GM12873 (cell line): ENCODE data around the gene PLCB1.

Experiments used
- TF ChIP-seq, protein P1 (sequence below): IDR thresholded peaks from 2 replicates; pipeline ENCODE4 v1.5.1; 2012; ENCODE audit warnings: low read depth, mild to moderate bottlenecking, moderate library complexity, low read length, control low read depth; ENCODE audit not compliant: insufficient read depth; ENCODE audit errors: missing control alignments

Gene PLCB1

DNA sequence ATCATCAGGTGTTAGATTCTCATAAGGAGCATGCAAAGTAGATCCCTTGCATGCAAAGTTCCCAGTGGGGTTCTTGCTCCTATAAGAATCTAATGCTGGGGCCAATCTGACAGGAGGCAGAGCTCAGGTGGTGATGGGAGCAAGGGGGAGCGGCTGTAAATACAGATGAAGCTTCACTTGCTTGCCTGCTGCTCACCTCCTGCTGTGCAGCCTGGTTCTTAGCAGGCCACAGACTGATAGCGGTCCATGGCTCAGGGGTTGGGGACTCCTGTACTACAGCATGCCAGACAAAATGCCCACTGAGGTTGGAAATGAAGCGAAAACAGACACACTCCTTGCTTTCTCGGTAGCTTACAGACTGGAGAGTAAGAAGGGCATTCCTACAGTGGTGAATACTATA, 386.8 kb downstream of the PLCB1 start:
- TF ChIP-seq, protein P1, sequence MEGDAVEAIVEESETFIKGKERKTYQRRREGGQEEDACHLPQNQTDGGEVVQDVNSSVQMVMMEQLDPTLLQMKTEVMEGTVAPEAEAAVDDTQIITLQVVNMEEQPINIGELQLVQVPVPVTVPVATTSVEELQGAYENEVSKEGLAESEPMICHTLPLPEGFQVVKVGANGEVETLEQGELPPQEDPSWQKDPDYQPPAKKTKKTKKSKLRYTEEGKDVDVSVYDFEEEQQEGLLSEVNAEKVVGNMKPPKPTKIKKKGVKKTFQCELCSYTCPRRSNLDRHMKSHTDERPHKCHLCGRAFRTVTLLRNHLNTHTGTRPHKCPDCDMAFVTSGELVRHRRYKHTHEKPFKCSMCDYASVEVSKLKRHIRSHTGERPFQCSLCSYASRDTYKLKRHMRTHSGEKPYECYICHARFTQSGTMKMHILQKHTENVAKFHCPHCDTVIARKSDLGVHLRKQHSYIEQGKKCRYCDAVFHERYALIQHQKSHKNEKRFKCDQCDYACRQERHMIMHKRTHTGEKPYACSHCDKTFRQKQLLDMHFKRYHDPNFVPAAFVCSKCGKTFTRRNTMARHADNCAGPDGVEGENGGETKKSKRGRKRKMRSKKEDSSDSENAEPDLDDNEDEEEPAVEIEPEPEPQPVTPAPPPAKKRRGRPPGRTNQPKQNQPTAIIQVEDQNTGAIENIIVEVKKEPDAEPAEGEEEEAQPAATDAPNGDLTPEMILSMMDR = no peak

DNA sequence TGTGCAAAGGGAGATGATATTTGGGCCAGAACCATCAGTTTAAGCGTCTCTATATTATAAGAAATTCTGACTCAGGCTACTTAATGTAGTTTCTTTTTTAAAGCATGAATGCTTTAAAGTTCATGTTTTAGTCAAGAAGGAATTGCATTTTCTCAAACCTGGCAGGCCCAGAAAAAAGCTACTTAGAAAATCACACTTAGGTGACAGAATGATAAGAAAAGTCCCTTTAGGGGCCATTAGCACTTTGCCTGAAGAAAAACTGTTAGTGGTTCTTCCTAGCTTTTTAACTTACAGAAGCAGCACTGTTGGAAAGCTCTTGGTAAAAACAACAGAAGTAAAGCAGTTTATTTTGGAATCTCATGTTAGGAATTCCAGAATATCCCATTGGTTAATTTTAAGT, 387.8 kb downstream of the PLCB1 start:
- TF ChIP-seq, protein P1 = no peak

DNA sequence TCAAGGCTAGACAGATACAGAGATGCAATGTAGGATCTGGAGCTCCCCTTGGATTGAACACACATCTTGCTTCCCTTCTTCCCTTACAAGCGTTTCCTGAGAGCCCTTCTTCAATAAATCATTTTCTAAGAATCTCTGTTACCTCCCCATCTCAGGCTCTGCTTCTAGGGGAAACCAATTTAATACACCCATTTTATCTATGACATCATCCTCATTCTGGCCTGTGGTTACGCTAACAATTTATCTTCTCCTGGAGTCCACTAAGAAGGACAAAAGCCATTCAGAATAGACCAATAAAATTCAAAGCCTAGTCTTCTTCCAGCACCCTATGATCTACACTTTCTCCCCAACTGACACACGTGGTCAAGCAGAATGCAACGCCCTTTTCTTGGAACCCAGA, 390.1 kb downstream of the PLCB1 start:
- TF ChIP-seq, protein P1 = no peak

DNA sequence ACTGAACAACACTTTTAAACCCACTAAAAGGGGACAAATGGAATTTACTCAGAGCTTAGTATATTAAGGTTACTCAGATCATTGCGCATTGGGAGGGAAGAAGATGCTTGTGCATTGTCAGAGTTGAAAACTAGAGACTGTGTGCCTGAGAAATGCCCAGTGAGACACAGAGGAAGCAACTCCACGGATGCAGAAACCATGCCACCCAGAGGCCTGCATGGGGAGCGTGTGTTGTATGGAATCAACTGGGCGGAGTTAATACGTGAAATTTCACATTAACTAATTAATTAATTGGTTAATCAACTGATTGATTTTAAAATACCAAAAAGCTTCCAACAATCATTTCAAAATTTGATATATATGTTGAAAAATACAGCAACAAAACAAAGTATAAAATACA, 391.6 kb downstream of the PLCB1 start:
- TF ChIP-seq, protein P1 = no peak

DNA sequence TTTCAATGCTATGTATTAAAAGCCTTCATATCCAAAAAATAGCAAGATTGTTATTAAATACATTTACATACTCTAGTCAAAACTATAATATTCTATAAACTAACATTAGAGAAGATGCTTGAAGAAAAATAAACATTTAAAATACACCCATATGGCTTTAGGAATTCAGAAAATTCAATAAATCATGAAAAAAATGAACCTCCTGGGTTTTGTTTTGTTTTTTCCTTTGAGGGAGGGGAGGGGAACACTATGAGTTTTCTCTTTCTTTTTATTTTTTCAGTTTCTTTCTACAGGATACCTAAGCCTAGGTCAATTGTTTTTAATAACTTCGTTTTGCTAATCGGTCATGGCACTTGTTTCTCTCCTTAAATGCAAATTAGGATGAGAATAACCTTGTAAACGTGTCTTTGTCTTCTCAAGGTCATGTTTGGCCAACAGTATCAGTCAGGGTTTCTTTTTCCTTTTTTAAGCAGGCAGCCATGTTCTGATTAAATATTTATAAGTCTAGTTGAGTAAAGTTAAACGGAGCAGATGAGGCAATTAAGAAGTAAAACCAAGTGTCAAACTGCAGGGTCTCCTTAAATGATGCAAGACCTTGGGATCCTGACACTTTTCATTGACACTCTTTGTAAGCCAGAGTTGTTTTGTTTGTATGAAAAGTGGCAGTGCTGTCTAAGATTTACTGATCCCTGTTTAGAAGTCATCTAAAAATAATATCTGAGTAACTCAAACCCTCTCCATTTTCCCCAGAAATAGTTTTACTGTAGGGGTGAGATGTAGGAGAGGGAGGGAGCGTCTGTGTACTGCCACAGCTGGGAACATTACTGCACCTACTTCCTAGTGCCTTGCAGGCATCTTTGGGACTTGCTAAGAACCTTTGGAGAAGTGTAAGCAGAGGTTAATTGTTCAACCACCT, 392.3 kb downstream of the PLCB1 start:
- TF ChIP-seq, protein P1 = no peak

DNA sequence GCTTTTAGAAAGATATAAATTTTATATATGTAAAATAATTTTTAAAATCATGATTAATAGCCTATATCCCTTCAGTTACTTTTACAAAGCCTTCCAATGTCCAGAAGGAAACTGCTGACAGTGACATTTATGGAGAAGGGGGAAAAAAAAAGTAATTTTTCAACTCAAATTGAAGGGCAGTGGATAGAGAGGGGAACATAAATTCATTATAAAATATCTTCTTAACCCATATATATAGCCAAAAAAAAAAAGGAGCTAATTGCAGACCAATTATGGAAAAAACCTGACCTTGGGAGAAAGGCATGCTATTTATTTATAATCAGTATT, 392.9 kb downstream of the PLCB1 start:
- TF ChIP-seq, protein P1 = no peak

DNA sequence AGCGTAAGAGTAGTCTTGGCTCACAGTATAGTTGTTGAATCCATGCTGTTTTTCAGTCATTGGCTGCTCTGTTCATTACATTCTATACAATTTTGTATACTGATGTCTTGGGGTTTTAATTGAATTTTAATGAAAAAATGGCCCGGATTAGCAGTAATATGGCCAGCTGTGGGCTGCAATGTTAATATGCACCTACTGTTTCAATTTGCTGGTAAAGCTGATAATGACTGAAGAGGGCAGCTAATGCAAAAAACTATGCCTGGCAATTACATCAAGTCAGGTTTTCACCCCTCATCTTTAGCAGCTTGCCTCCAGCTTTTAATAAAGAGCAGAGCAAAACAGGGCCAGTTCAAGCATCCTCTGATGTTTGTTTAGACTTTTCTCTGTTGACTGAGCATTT, 394.5 kb downstream of the PLCB1 start:
- TF ChIP-seq, protein P1 = no peak
